Large intestine (tissue), 3 donors: ENCODE data around the gene CNKSR3. TPM values are rescaled to one million over a fixed set of nuclear protein-coding genes. Genes with fewer than 3 reads are reported as not detected.

Source experiments
- DNase-seq, 2 donors: peaks; one replicate each; pipeline versions ENCODE4 v3.0.0 to v3.0.0-alpha.2; 2013
- H3K27ac ChIP-seq: one replicate; pipeline ENCODE4 v1.5.1; 2013; ENCODE audit warnings: low read length
- H3K27me3 ChIP-seq: 2 replicates; pipeline ENCODE4 v1.6.1; 2013; ENCODE audit warnings: low read length; ENCODE audit not compliant: control insufficient read depth, insufficient read depth
- H3K36me3 ChIP-seq: 2 replicates; pipeline ENCODE4 v1.6.1; 2013; ENCODE audit warnings: low read length; ENCODE audit not compliant: control insufficient read depth, insufficient read depth
- H3K4me1 ChIP-seq: one replicate; pipeline ENCODE4 v1.6.1; 2013; ENCODE audit warnings: low read length; ENCODE audit not compliant: control insufficient read depth, insufficient read depth
- H3K4me3 ChIP-seq: one replicate; pipeline ENCODE4 v1.5.1; 2013; ENCODE audit warnings: low read length
- H3K9me3 ChIP-seq: one replicate; pipeline ENCODE4 v1.6.1; 2013; ENCODE audit warnings: mild to moderate bottlenecking, low read depth, low read length, moderate library complexity; ENCODE audit not compliant: control insufficient read depth
- WGBS: methylation state at CpG from one replicate; pipeline ENCODE4 v1.1.5; 2013; ENCODE audit warnings: low lambda C conversion rate; ENCODE audit not compliant: insufficient coverage; 5-methylcytosine and 5-hydroxymethylcytosine counted together
- polyA plus RNA-seq: library from polyadenylated mRNA; unstranded; fragments of 120-200 nt; gene quantifications from one replicate; pipeline ENCODE4 v1.2.1, GENCODE V29; 2013

CNKSR3 gene
- polyA plus RNA-seq, 1 donor, result 25.8 TPM

- no peaks in the 10 kb centered on the region for H3K9me3 ChIP-seq
- H3K36me3 ChIP-seq, result no peaks in the 10 kb centered on the region
- no peak overlapping the region for H3K27ac ChIP-seq
- DNase-seq, result no peak
- H3K27me3 ChIP-seq, result no peaks in the 10 kb centered on the region
- H3K4me1 ChIP-seq, result no peaks in the 10 kb centered on the region
- no peak overlapping the region for H3K4me3 ChIP-seq
- WGBS, result 100% methylated on average over 1 of the region's 3 CpGs
These were observed 28.9 kb downstream of the CNKSR3 start for GRCh38 chr6:154481521-154482013.

DNA sequence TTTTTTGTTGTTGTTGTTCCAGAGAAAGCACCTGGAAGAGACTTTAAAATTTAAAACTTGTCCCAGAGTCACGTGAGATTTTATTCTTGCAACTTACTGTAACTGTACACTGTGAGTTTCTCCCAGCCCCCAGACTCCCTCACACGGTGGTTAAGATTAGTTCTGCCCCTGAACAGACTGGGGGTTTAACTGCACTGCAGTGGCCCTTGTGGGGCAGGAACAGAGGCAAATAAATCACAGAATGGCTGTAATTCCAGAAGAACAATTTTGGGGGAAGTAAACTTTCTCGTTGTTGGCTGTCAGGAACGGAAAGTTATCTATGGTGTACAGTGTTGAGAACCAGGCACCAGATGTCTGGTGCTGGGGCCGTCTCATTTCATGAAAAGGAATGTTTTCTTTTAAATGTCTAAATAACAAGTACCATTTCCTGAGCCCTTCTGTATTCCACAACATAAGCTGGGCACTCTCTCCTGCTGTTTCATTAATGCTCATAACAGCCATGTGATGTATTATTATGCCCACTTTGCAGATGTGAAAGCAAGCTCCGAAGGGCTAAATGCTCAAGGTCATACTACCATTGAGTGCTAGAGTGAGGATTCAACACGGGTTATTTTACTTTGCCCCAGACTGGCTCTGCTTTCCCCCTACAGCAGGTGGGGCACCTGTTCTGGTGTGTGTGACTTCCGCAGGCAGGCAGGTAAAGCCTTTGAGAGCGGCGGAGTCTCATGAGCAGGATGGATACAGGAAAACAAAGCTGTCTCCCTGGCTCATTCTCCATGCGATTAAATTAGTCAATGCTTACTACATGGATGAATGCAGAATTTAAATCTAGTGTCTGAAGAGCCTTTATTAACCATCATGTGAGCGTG, 30.5 kb downstream of the CNKSR3 start:
- H3K27me3 ChIP-seq, result no peaks in the 10 kb centered on the region
- no peaks in the 10 kb centered on the region for H3K4me1 ChIP-seq
- no peak overlapping the region for H3K4me3 ChIP-seq
- H3K36me3 ChIP-seq, result no peaks in the 10 kb centered on the region
- no CpG with 5 or more reads among the region's 12 CpGs for WGBS
- H3K9me3 ChIP-seq, result no peaks in the 10 kb centered on the region
- H3K27ac ChIP-seq, result peak overlapping the region; percentile 6
- DNase-seq, result no peak

DNA sequence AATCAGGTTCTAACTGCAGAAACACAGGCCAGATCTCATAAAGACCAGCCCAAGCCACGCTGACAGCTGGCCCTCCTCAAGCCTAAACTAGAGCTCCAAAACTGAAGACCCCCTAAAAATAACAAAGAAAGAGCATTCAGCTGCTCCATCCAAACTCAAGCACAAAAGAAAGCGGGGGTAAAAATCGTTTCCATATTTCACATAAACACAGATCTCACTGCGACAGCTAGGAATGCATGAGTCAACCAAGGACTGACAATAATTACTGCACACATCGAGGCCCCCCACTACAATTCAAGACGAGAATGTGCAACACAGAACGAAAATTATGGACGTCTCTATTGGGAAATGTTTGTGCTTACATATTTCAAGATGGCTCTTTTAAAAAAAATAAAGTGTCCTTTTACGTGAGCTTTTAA, 31.1 kb downstream of the CNKSR3 start:
- DNase-seq, result peak in 1 of 2 donors; percentile 22
- H3K9me3 ChIP-seq, result no peaks in the 10 kb centered on the region
- no peak overlapping the region for H3K4me3 ChIP-seq
- no peaks in the 10 kb centered on the region for H3K27me3 ChIP-seq
- WGBS, result no CpG with 5 or more reads among the region's 9 CpGs
- no peaks in the 10 kb centered on the region for H3K36me3 ChIP-seq
- no peaks in the 10 kb centered on the region for H3K4me1 ChIP-seq
- H3K27ac ChIP-seq, result peak overlapping the region; percentile 6

- Histone ChIP-seq H3K4me3 (no peak overlapping the region), H3K27me3 (no peaks in the 10 kb centered on the region), H3K4me1 (no peaks in the 10 kb centered on the region), H3K9me3 (no peaks in the 10 kb centered on the region), H3K36me3 (no peaks in the 10 kb centered on the region), H3K27ac (peak overlapping the region; percentile 1)
- DNase-seq, result no peak
- no CpG with 5 or more reads among the region's 1 CpG for WGBS
These were observed 31.8 kb downstream of the CNKSR3 start for GRCh38 chr6:154478701-154479060.

- no peaks in the 10 kb centered on the region for H3K4me1 ChIP-seq
These were observed 32.3 kb downstream of the CNKSR3 start for GRCh38 chr6:154478021-154478700.

DNA sequence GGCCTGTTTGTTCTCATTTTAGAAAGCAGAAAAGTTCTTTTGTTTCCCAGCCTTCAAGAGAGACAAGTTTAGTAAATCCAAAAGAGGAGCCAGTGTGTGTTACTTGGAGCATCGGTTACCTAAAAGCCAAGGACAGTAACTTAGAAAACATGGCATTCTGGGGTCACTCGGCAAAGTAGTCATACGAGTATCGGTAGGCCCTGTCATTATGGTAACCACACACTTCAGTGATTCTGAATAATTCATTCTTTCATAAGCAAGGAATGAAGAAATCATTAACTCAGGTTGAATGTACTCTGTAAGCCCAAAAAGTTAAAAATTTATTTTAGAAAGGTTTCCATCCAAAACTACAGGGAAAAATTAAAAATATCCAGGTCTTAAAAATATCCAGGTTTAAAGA, 34.0 kb downstream of the CNKSR3 start:
- Histone ChIP-seq H3K4me1 (no peaks in the 10 kb centered on the region), H3K9me3 (no peaks in the 10 kb centered on the region), H3K27ac (no peak overlapping the region), H3K36me3 (peaks cover 3% of the 10 kb centered on the region), H3K4me3 (no peak overlapping the region), H3K27me3 (no peaks in the 10 kb centered on the region)
- 100% methylated on average over 3 of the region's 4 CpGs for WGBS
- DNase-seq, result no peak

More at GRCh38 chr6:154478021-154478700, 32.3 kb downstream of the CNKSR3 start:
- WGBS, result 100% methylated on average over 1 of the region's 12 CpGs
- H3K4me3 ChIP-seq, result no peak overlapping the region
- no peak for DNase-seq
- H3K36me3 ChIP-seq, result peaks cover 3% of the 10 kb centered on the region
- H3K27ac ChIP-seq, result no peak overlapping the region
- no peaks in the 10 kb centered on the region for H3K27me3 ChIP-seq
- no peaks in the 10 kb centered on the region for H3K9me3 ChIP-seq

- Histone ChIP-seq H3K36me3 (peaks cover 5% of the 10 kb centered on the region), H3K4me1 (no peaks in the 10 kb centered on the region), H3K27me3 (no peaks in the 10 kb centered on the region)
These were observed 35.6 kb downstream of the CNKSR3 start for GRCh38 chr6:154474648-154475428.

GRCh38 chr6:154473324-154473723, 37.2 kb downstream of the CNKSR3 start:
- no peak for DNase-seq
- Histone ChIP-seq H3K9me3 (no peaks in the 10 kb centered on the region), H3K27me3 (no peaks in the 10 kb centered on the region), H3K4me3 (no peak overlapping the region), H3K36me3 (peaks cover 5% of the 10 kb centered on the region), H3K27ac (no peak overlapping the region), H3K4me1 (no peaks in the 10 kb centered on the region)
- 94% methylated on average over 3 of the region's 9 CpGs for WGBS

More at GRCh38 chr6:154474648-154475428, 35.6 kb downstream of the CNKSR3 start:
- H3K27ac ChIP-seq, result no peak overlapping the region
- WGBS, result 94% methylated on average over 3 of the region's 12 CpGs
- DNase-seq, result no peak
- no peak overlapping the region for H3K4me3 ChIP-seq
- no peaks in the 10 kb centered on the region for H3K9me3 ChIP-seq

- H3K4me1 ChIP-seq, result no peaks in the 10 kb centered on the region
- no peaks in the 10 kb centered on the region for H3K27me3 ChIP-seq
- no peak overlapping the region for H3K4me3 ChIP-seq
- peaks cover 5% of the 10 kb centered on the region for H3K36me3 ChIP-seq
- DNase-seq, result no peak
- H3K27ac ChIP-seq, result no peak overlapping the region
- no peaks in the 10 kb centered on the region for H3K9me3 ChIP-seq
- 92% methylated on average over 2 of the region's 6 CpGs for WGBS
These were observed 38.7 kb downstream of the CNKSR3 start for GRCh38 chr6:154471609-154472362.
